GM23338 (cell line): ENCODE results near the gene IMPA2. TPM values are rescaled to one million over a fixed set of nuclear protein-coding genes. Genes with fewer than 3 reads are reported as not detected.

Source experiments
- ATAC-seq: fragments of 200-7000 bp; cut with Tn5 transposase; 3 replicates; pipeline ENCODE4 v1.9.1; 2020
- DNase-seq: peaks from one replicate; pipeline ENCODE4 v3.0.0-alpha.2; 2015; ENCODE audit warnings: low spot score
- H2AFZ ChIP-seq: fragments of 200-600 bp; sonication (generic); 2 replicates; pipeline ENCODE4 v1.8.0; 2016; ENCODE audit warnings: antibody characterized with exemption, mild to moderate bottlenecking, moderate library complexity
- H3F3A ChIP-seq: fragments of 200-600 bp; sonication (generic); replicated peaks from 2 replicates; pipeline ENCODE4 v1.8.0; 2017; ENCODE audit warnings: antibody characterized with exemption, mixed run types, low read depth
- H3K27ac ChIP-seq: fragments of 200-600 bp; sonication (generic); 2 replicates; pipeline ENCODE4 v1.6.1; 2016; ENCODE audit warnings: low read depth
- H3K27me3 ChIP-seq: fragments of 200-600 bp; sonication (generic); 2 replicates; pipeline ENCODE4 v1.8.0; 2016; ENCODE audit warnings: mild to moderate bottlenecking, mixed run types, moderate library complexity; ENCODE audit not compliant: insufficient read depth
- H3K36me3 ChIP-seq: fragments of 200-600 bp; sonication (generic); 2 replicates; pipeline ENCODE4 v1.8.0; 2016; ENCODE audit warnings: mild to moderate bottlenecking; ENCODE audit not compliant: insufficient read depth
- H3K4me1 ChIP-seq: fragments of 200-600 bp; sonication (generic); 2 replicates; pipeline ENCODE4 v1.8.0; 2016; ENCODE audit warnings: mild to moderate bottlenecking, moderate library complexity; ENCODE audit not compliant: insufficient read depth
- H3K4me2 ChIP-seq: fragments of 200-600 bp; sonication (generic); 2 replicates; pipeline ENCODE4 v1.7.1; 2017; ENCODE audit warnings: mixed run types
- H3K4me3 ChIP-seq: fragments of 200-600 bp; sonication (generic); 2 replicates; pipeline ENCODE4 v1.6.1; 2016; ENCODE audit warnings: mixed run types
- H3K79me2 ChIP-seq: fragments of 200-600 bp; sonication (generic); replicated peaks from 2 replicates; pipeline ENCODE4 v1.8.0; 2017; ENCODE audit warnings: mild to moderate bottlenecking; ENCODE audit not compliant: insufficient read depth
- H3K9me2 ChIP-seq: fragments of 200-600 bp; sonication (generic); 2 replicates; pipeline ENCODE4 v1.8.0; 2017; ENCODE audit not compliant: insufficient read depth
- H4K20me1 ChIP-seq: fragments of 200-600 bp; sonication (generic); replicated peaks from 2 replicates; pipeline ENCODE4 v1.8.0; 2017; ENCODE audit warnings: mild to moderate bottlenecking; ENCODE audit not compliant: insufficient read depth
- H3K27ac Mint-ChIP-seq: 2 replicates; pipeline ENCODE4 v1.8.0; 2020; ENCODE audit warnings: inconsistent platforms, mild to moderate bottlenecking, moderate library complexity, mixed read lengths
- H3K27me3 Mint-ChIP-seq: 3 replicates; pipeline ENCODE4 v1.8.0; 2022; ENCODE audit warnings: low read depth, mild to moderate bottlenecking, moderate library complexity, mixed read lengths, inconsistent platforms; ENCODE audit not compliant: insufficient read depth, poor library complexity
- H3K36me3 Mint-ChIP-seq: 3 replicates; pipeline ENCODE4 v1.8.0; 2021; ENCODE audit warnings: low read depth, mild to moderate bottlenecking, inconsistent platforms, moderate library complexity, mixed read lengths
- H3K4me1 Mint-ChIP-seq: 3 replicates; pipeline ENCODE4 v1.8.0; 2020; ENCODE audit warnings: mild to moderate bottlenecking, inconsistent platforms, mixed read lengths
- H3K4me3 Mint-ChIP-seq: 3 replicates; pipeline ENCODE4 v1.8.0; 2021; ENCODE audit warnings: moderate library complexity, mild to moderate bottlenecking, inconsistent platforms, mixed read lengths
- H3K9me3 Mint-ChIP-seq: 3 replicates; pipeline ENCODE4 v1.8.0; 2020; ENCODE audit warnings: moderate library complexity, mild to moderate bottlenecking, inconsistent platforms, mixed read lengths
- CREB1 ChIP-seq: fragments of 250-450 bp; sonication (Bioruptor Pico); IDR thresholded peaks from 2 replicates; pipeline ENCODE4 v1.5.0; 2020; ENCODE audit warnings: low read depth, mild to moderate bottlenecking, moderate library complexity
- CTCF ChIP-seq, 2 experiments: fragments of 200-600 bp in 1 of 2; sonication (generic) in 1 of 2; conservative IDR thresholded peaks; 2 replicates each; pipeline versions ENCODE4 v1.5.1 to v1.6.1; 2016 to 2017; ENCODE audit warnings: antibody characterized with exemption in 2 of 2, low read depth in 2 of 2, mild to moderate bottlenecking in 2 of 2, moderate library complexity in 1 of 2
- EZH2 ChIP-seq: fragments of 200-600 bp; sonication (generic); IDR thresholded peaks from one replicate; pipeline ENCODE4 v1.8.0; 2017; ENCODE audit warnings: antibody characterized with exemption, mild to moderate bottlenecking, low read depth; ENCODE audit not compliant: unreplicated experiment
- EZH2phosphoT487 ChIP-seq: fragments of 200-600 bp; sonication (generic); IDR thresholded peaks from one replicate; pipeline ENCODE4 v1.8.1; 2018; ENCODE audit warnings: antibody characterized with exemption; ENCODE audit not compliant: unreplicated experiment
- JUNB ChIP-seq: IDR thresholded peaks from one replicate; pipeline ENCODE4 v1.6.1; 2016; ENCODE audit warnings: antibody characterized with exemption; ENCODE audit not compliant: unreplicated experiment
- NANOG ChIP-seq: IDR thresholded peaks from 2 replicates; pipeline ENCODE4 v1.6.1; 2016; ENCODE audit warnings: antibody characterized with exemption, borderline replicate concordance
- POLR2AphosphoS5 ChIP-seq: IDR thresholded peaks from 2 replicates; pipeline ENCODE4 v1.6.1; 2016; ENCODE audit warnings: antibody characterized with exemption, low read depth
- ZNF114 ChIP-seq: fragments of 250-450 bp; sonication (Bioruptor Pico); IDR thresholded peaks from 2 replicates; pipeline ENCODE4 v1.5.0; 2020; ENCODE audit warnings: mild to moderate bottlenecking, moderate library complexity
- ZNF462 ChIP-seq: fragments of 250-450 bp; sonication (Bioruptor Pico); IDR thresholded peaks from 2 replicates; pipeline ENCODE4 v1.5.0; 2020; ENCODE audit warnings: mild to moderate bottlenecking, moderate library complexity
- polyA plus RNA-seq: library from polyadenylated mRNA; unstranded; fragments of >200 nt; fragmentation: Nextera tagmentation; extraction: Ambion mirVana; gene quantifications from 2 replicates; pipeline ENCODE4 v1.2.1, GENCODE V29; 2016
- total RNA-seq: library from RNA; depleted of rRNA; stranded (reverse); fragments of >200 nt; shearing (Covaris generic); gene quantifications from 2 replicates; pipeline ENCODE4 v1.2.3, GENCODE V29; 2014

Gene IMPA2
- total and polyA plus RNA-seq, 2 experiments from 2014 or later = 50.4 to 122 TPM

GRCh38 chr18:12028040-12028628 lies 46.8 kb downstream of the IMPA2 start (continued):
- no peak for TF ChIP-seq CTCF (conservative IDR thresholded peaks at IDR 0.05; ENCODE audit: low read depth in 2 of 2)
- TF ChIP-seq ZNF114 = no peak
- TF ChIP-seq NANOG = no peak
- no peak for TF ChIP-seq EZH2
- TF ChIP-seq JUNB = no peak
- no peak for TF ChIP-seq EZH2phosphoT487

- Histone ChIP-seq H2AFZ (no peak overlapping the region), H3K4me2 (no peak overlapping the region), H4K20me1 (no peaks in the 10 kb centered on the region), H3K36me3 (peaks cover 22% of the 10 kb centered on the region), H3F3A (no peaks in the 10 kb centered on the region), H3K27ac (no peak overlapping the region), H3K79me2 (no peaks in the 10 kb centered on the region), H3K27me3 (no peaks in the 10 kb centered on the region), H3K4me3 (no peak overlapping the region), H3K4me1 (0 out of 2 replicates have a peak, but pooled peaks cover 4% of the 10 kb centered on the region), H3K9me2 (no peaks in the 10 kb centered on the region)
- no peak overlapping the region for H3K27ac Mint-ChIP-seq
- peaks cover 6% of the 10 kb centered on the region for H3K27me3 Mint-ChIP-seq
- peaks cover 18% of the 10 kb centered on the region for H3K4me1 Mint-ChIP-seq
- H3K36me3 Mint-ChIP-seq = peaks cover 64% of the 10 kb centered on the region
- ATAC-seq (no peak), DNase-seq (no peak)
- no peak for TF ChIP-seq CREB1
- no peak for TF ChIP-seq ZNF114
- TF ChIP-seq EZH2 = no peak
- no peak for TF ChIP-seq POLR2AphosphoS5
- TF ChIP-seq ZNF462 (CRISPR knock-in tag) = no peak
- H3K9me3 Mint-ChIP-seq = no peaks in the 10 kb centered on the region
- H3K4me3 Mint-ChIP-seq = no peak overlapping the region
Measured at GRCh38 chr18:12028674-12029073, 47.4 kb downstream of the IMPA2 start.
